ENCODE results near the gene OLFM4. TPM values are rescaled to one million over a fixed set of nuclear protein-coding genes. Genes with fewer than 3 reads are reported as not detected.

Gene OLFM4
- total and polyA plus RNA-seq, 2 experiments from 2014 or later, result not detected

DNA sequence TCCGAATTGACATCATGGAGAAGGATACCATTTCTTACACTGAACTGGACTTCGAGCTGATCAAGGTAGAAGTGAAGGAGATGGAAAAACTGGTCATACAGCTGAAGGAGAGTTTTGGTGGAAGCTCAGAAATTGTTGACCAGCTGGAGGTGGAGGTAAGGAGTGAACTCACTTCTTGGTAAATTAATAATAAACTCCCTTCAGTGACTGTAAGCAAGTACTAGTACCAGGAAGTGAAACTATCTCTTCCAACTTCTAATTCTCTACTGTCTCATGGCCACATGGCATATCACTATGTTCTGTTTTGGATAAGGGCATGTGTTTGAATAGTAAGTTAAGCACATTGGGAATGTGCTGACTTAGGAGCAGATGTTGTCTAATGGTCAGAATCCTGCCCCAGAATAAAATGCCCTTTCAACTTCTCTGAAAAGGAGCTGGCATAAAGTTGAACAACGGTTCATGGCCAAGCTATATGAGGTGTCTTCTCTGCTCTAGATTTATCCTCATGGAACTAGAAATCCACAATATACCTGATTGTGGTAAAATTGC is 13.4 kb downstream of the OLFM4 start:
- H3K79me2 ChIP-seq (replicated peaks; ENCODE audit: insufficient read depth), result no peaks in the 10 kb centered on the region
- H3F3A ChIP-seq (replicated peaks; ENCODE audit: low read depth), result no peaks in the 10 kb centered on the region
- Mint-ChIP-seq H3K4me1 (peaks cover 5% of the 10 kb centered on the region), H3K36me3 (ENCODE audit: low read depth) (no peaks in the 10 kb centered on the region), H3K9me3 (no peaks in the 10 kb centered on the region), H3K4me3 (no peak overlapping the region), H3K27me3 (ENCODE audit: insufficient read depth, low read depth, poor library complexity) (no peaks in the 10 kb centered on the region), H3K27ac (no peak overlapping the region)
- ATAC-seq (no peak), DNase-seq (ENCODE audit: low spot score) (no peak)
- no peak overlapping the region for H2AFZ ChIP-seq
- H3K4me3 ChIP-seq, result no peak overlapping the region
- no peaks in the 10 kb centered on the region for H3K27me3 ChIP-seq (ENCODE audit: insufficient read depth)
- TF ChIP-seq EZH2 (IDR thresholded peaks at IDR 0.05; ENCODE audit: low read depth, unreplicated experiment) (no peak), ZNF114 (CRISPR knock-in tag; IDR thresholded peaks at IDR 0.05) (no peak), STAT1 (IDR thresholded peaks at IDR 0.05; ENCODE audit: unreplicated experiment) (no peak)
- no peak overlapping the region for H3K27ac ChIP-seq (ENCODE audit: low read depth)
- H3K4me1 ChIP-seq (ENCODE audit: insufficient read depth), result no peaks in the 10 kb centered on the region
- no peak overlapping the region for H3K4me2 ChIP-seq
- H3K36me3 ChIP-seq (ENCODE audit: insufficient read depth), result no peaks in the 10 kb centered on the region
- H4K20me1 ChIP-seq (replicated peaks; ENCODE audit: insufficient read depth), result no peaks in the 10 kb centered on the region
- no peaks in the 10 kb centered on the region for H3K9me2 ChIP-seq (ENCODE audit: insufficient read depth)

DNA sequence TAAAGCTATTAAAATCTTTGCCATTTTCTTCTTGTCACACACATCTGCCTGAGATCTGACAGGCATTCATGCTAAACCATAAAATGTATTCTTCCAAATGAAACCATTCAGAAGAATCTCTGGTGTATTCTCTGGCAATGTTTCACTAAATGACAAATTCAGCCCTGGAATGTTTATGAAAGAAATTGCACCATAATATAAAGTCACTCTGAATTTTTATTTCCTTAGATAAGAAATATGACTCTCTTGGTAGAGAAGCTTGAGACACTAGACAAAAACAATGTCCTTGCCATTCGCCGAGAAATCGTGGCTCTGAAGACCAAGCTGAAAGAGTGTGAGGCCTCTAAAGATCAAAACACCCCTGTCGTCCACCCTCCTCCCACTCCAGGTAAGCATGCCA is 14.3 kb downstream of the OLFM4 start:
- Mint-ChIP-seq H3K9me3 (no peaks in the 10 kb centered on the region), H3K4me3 (no peak overlapping the region), H3K36me3 (ENCODE audit: low read depth) (no peaks in the 10 kb centered on the region), H3K4me1 (peaks cover 5% of the 10 kb centered on the region), H3K27ac (no peak overlapping the region), H3K27me3 (ENCODE audit: insufficient read depth, low read depth, poor library complexity) (no peaks in the 10 kb centered on the region)
- ATAC-seq (no peak), DNase-seq (ENCODE audit: low spot score) (no peak)
- H3K4me3 ChIP-seq, result no peak overlapping the region
- no peak overlapping the region for H3K27ac ChIP-seq (ENCODE audit: low read depth)
- H3K36me3 ChIP-seq (ENCODE audit: insufficient read depth), result no peaks in the 10 kb centered on the region
- TF ChIP-seq, protein P1, sequence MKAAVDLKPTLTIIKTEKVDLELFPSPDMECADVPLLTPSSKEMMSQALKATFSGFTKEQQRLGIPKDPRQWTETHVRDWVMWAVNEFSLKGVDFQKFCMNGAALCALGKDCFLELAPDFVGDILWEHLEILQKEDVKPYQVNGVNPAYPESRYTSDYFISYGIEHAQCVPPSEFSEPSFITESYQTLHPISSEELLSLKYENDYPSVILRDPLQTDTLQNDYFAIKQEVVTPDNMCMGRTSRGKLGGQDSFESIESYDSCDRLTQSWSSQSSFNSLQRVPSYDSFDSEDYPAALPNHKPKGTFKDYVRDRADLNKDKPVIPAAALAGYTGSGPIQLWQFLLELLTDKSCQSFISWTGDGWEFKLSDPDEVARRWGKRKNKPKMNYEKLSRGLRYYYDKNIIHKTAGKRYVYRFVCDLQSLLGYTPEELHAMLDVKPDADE (IDR thresholded peaks at IDR 0.05), result no peak
- TF ChIP-seq NANOG (IDR thresholded peaks at IDR 0.05; ENCODE audit: borderline replicate concordance) (no peak), EZH2phosphoT487 (IDR thresholded peaks at IDR 0.05; ENCODE audit: unreplicated experiment) (no peak), EZH2 (IDR thresholded peaks at IDR 0.05; ENCODE audit: low read depth, unreplicated experiment) (no peak), JUNB (IDR thresholded peaks at IDR 0.05; ENCODE audit: unreplicated experiment) (no peak), POLR2AphosphoS5 (IDR thresholded peaks at IDR 0.05; ENCODE audit: low read depth) (no peak)
- no peaks in the 10 kb centered on the region for H3K9me2 ChIP-seq (ENCODE audit: insufficient read depth)
- H3K79me2 ChIP-seq (replicated peaks; ENCODE audit: insufficient read depth), result no peaks in the 10 kb centered on the region
- no peaks in the 10 kb centered on the region for H3F3A ChIP-seq (replicated peaks; ENCODE audit: low read depth)
- H3K4me2 ChIP-seq, result no peak overlapping the region
- H3K4me1 ChIP-seq (ENCODE audit: insufficient read depth), result no peaks in the 10 kb centered on the region
- no peaks in the 10 kb centered on the region for H4K20me1 ChIP-seq (replicated peaks; ENCODE audit: insufficient read depth)
- no peak overlapping the region for H2AFZ ChIP-seq
- no peaks in the 10 kb centered on the region for H3K27me3 ChIP-seq (ENCODE audit: insufficient read depth)

DNA sequence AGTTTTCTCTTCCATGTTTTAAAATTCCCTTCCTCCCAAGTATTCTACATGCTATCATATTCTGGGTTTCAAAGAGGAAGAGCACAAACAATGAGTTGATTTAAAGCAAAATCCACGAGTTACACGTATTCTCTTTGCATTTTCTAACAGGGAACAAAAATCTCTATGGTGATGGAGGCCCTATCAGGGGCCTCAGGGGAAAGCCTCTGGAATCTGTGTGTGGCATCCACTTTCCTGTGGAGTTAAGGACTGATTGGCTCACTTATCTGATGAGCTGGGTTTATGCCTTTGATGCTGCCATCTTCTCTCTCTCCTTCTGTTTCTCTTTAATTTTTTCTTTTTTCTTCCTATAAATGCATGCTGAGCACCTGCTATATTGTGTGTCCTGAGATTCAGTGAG is 14.8 kb downstream of the OLFM4 start:
- Mint-ChIP-seq H3K4me3 (no peak overlapping the region), H3K27ac (no peak overlapping the region), H3K4me1 (peaks cover 5% of the 10 kb centered on the region), H3K9me3 (no peaks in the 10 kb centered on the region), H3K36me3 (ENCODE audit: low read depth) (no peaks in the 10 kb centered on the region), H3K27me3 (ENCODE audit: insufficient read depth, low read depth, poor library complexity) (no peaks in the 10 kb centered on the region)
- no peaks in the 10 kb centered on the region for H3K9me2 ChIP-seq (ENCODE audit: insufficient read depth)
- no peak overlapping the region for H3K4me2 ChIP-seq
- no peaks in the 10 kb centered on the region for H3K27me3 ChIP-seq (ENCODE audit: insufficient read depth)
- H3K79me2 ChIP-seq (replicated peaks; ENCODE audit: insufficient read depth), result no peaks in the 10 kb centered on the region
- ATAC-seq (peak; percentile 34; the same call in 2 of the 3 replicates), DNase-seq (ENCODE audit: low spot score) (no peak)
- no peak overlapping the region for H3K4me3 ChIP-seq
- no peaks in the 10 kb centered on the region for H3F3A ChIP-seq (replicated peaks; ENCODE audit: low read depth)
- H3K36me3 ChIP-seq (ENCODE audit: insufficient read depth), result no peaks in the 10 kb centered on the region
- H2AFZ ChIP-seq, result no peak overlapping the region
- no peaks in the 10 kb centered on the region for H4K20me1 ChIP-seq (replicated peaks; ENCODE audit: insufficient read depth)
- no peaks in the 10 kb centered on the region for H3K4me1 ChIP-seq (ENCODE audit: insufficient read depth)
- H3K27ac ChIP-seq (ENCODE audit: low read depth), result no peak overlapping the region
- TF ChIP-seq, protein P2, sequence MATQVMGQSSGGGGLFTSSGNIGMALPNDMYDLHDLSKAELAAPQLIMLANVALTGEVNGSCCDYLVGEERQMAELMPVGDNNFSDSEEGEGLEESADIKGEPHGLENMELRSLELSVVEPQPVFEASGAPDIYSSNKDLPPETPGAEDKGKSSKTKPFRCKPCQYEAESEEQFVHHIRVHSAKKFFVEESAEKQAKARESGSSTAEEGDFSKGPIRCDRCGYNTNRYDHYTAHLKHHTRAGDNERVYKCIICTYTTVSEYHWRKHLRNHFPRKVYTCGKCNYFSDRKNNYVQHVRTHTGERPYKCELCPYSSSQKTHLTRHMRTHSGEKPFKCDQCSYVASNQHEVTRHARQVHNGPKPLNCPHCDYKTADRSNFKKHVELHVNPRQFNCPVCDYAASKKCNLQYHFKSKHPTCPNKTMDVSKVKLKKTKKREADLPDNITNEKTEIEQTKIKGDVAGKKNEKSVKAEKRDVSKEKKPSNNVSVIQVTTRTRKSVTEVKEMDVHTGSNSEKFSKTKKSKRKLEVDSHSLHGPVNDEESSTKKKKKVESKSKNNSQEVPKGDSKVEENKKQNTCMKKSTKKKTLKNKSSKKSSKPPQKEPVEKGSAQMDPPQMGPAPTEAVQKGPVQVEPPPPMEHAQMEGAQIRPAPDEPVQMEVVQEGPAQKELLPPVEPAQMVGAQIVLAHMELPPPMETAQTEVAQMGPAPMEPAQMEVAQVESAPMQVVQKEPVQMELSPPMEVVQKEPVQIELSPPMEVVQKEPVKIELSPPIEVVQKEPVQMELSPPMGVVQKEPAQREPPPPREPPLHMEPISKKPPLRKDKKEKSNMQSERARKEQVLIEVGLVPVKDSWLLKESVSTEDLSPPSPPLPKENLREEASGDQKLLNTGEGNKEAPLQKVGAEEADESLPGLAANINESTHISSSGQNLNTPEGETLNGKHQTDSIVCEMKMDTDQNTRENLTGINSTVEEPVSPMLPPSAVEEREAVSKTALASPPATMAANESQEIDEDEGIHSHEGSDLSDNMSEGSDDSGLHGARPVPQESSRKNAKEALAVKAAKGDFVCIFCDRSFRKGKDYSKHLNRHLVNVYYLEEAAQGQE (IDR thresholded peaks at IDR 0.05; ENCODE audit: unreplicated experiment), result no peak
